COLO829 (cell line): Measurements from ENCODE around the gene NUTM2F.
"Not testable (repeated sequence)": the region's sequence is repeated elsewhere in the genome, so short reads cannot be mapped to it uniquely, and the experiment has no call there.

Experiments used
- DNase-seq: peaks from one replicate; pipeline ENCODE4 v3.0.0; 2012; ENCODE audit warnings: low spot score

The NUTM2F gene, protein sequence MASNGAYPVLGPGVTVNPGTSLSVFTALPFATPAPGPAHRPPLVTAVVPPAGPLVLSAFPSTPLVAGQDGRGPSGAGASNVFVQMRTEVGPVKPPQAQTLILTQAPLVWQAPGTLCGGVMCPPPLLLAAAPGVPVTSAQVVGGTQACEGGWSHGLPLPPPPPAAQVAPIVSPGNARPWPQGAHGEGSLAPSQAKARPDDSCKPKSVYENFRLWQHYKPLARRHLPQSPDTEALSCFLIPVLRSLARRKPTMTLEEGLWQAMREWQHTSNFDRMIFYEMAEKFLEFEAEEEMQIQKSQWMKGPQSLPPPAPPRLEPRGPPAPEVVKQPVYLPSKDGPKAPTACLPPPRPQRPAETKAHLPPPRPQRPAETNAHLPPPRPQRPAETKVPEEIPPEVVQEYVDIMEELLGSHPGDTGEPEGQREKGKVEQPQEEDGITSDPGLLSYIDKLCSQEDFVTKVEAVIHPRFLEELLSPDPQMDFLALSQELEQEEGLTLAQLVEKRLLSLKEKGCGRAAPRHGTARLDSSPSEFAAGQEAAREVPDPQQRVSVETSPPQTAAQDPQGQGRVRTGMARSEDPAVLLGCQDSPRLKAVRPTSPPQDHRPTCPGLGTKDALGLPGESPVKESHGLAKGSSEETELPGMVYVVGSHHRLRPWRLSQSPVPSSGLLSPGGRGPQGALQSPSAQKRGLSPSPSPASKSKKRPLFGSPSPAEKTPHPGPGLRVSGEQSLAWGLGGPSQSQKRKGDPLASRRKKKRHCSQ

DNA sequence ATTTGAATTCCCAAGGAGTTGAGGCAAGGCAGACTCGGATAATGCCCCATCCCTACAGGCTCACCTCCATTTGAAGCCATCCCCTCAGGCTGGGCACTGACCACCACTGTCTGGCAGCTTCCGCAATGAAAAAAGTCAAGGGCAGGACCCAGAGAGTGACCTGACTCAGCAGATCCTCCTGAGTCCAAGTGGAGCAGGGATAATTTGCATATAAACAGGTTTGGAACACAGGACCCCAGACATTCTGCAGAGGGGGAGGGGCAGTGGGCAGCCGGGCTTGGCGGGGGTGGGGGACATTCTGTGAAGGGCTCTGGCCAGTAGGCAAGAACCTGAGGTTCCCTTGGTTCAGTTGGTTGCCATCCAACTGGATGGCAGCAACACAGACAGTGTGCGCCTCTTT, at the start of gene NUTM2F:
Gene NUTM2F (minus strand): TSS at position 101 of the 400 bp plus-strand sequence. CDS start 21 bp downstream, at position 80.
- not testable (repeated sequence) for DNase-seq

DNA sequence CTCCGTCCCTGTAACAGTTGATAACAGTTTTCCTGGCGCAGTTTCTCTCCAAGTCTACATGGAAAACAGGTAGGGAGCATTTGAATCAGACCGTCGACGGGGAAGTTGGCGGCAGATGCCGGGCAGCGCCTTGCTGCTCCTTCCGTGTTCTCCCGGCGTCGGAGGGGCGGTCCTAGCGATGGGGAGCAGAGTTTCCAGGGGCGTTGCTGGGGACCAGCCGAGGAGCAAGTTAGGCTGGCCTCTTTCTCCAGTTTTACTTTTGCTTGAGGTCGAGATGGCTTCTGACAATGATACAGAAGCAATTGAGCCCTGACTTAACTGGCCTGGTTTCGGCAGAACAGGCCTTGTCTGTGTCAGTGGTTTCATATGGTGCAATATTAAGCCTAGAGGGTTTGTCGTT, 46.8 kb upstream of the NUTM2F start:
- DNase-seq: not testable (repeated sequence)

- DNase-seq: peak; percentile 78
These were observed 46.0 kb upstream of the NUTM2F start for GRCh38 chr9:94374176-94375056.

GRCh38 chr9:94373779-94374175, 45.3 kb upstream of the NUTM2F start:
- DNase-seq: not testable (repeated sequence)

DNA sequence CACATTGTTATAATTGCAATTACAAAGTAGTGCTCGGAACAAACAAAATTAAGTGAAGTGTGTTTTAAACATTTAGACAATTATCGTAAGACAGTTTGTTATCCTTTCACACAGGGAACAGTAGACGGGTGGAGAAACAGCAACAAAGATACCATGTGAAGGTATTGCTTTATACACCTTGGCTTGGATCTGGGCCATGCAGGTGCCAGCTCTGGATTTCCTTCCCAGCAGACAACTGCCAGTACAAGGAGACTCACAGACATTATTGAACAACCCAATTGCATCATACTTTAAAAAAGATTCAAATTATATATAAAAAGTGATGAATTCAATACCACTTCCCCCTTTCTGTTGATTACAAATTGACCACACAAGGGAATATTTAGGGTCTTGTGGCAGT, 41.8 kb upstream of the NUTM2F start:
- DNase-seq: not testable (repeated sequence)

DNA sequence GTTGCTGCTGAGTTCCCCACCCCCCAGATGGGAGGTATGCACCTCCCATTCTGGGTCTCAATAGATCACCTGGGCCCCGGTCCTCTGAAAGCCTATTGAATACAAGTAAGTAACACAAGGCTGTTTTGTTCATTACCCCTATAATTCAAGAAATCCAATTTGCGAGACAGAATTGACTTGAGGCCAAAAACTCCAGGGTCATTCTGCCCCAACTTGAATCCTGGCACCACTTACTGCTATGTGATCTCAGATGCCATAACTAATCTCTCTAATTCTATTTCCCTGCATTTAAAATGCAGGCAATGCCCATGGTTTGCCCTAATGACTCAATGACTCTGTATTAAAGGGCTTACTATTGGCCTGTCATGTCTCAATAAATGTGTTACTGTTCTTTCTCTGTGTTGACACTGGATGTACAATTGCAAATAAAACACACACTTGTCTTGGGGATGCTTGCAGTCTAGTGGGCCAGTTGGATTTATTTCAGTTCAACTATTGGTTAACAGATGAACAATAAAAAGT, 35.7 kb upstream of the NUTM2F start:
- not testable (repeated sequence) for DNase-seq

GRCh38 chr9:94357158-94357557, 28.7 kb upstream of the NUTM2F start:
- not testable (repeated sequence) for DNase-seq

GRCh38 chr9:94351901-94352723, 23.7 kb upstream of the NUTM2F start:
- DNase-seq: not testable (repeated sequence)

DNA sequence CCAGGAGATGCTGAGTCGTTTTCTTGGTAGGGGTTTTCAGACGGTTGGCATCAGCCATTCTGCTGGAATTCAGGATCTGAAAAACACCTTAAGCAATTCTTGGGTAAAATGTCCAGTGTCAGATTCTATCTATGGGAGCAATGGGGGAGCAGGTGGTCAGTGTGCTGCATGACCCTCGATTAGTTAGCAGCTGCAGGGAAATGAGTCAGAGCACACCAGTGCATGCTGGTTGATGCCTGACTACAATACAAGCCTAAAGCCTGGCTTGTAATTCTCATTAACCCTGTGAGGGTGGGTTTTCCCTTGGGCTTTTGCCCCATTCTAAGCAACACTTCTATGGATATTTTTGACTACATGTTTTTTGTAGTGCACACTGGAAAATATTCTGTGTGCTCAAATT, 20.3 kb upstream of the NUTM2F start:
- DNase-seq: not testable (repeated sequence)

DNA sequence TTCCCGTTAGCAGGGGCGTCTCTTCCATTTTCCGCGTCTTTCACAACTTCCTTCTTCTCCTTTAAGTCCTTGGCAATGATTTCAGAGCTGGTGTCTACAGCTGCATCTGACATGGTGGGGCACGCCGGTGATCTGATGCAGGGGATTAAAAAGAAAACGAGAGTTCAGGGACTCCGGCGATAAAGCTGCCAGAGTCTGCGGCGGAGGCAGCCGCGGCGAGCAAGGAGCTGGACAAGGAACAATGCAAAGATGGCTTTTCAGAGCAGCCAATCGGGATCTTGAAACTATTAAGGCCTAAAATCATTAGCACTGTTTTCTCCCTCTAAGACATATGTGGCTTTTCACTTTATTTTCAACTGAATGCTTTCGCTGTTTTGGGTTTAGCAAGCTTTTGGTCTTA, 19.0 kb upstream of the NUTM2F start:
- DNase-seq: not testable (repeated sequence)

- DNase-seq: not testable (repeated sequence)
These were observed 13.3 kb upstream of the NUTM2F start for GRCh38 chr9:94341703-94342102.

DNA sequence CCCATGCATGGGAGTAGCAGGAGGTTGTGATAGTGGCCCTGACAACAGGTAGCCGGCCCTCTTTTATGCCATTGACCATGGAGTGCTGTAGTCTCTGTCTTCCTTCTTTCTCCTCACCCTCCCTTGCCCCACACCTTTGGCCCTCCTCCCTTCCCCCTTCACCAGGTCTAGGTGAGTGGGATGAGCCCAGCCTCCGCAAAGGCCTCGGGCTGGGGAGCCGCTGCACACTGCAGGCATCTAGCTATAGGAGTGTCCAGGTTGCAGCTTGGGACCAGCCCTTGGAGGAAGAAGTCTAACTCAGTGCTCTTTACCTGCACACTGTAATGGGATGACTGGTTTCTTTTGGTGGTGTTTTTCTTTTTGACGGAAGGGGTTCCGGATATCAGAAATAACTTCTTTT, 12.3 kb upstream of the NUTM2F start:
- DNase-seq: not testable (repeated sequence)

DNA sequence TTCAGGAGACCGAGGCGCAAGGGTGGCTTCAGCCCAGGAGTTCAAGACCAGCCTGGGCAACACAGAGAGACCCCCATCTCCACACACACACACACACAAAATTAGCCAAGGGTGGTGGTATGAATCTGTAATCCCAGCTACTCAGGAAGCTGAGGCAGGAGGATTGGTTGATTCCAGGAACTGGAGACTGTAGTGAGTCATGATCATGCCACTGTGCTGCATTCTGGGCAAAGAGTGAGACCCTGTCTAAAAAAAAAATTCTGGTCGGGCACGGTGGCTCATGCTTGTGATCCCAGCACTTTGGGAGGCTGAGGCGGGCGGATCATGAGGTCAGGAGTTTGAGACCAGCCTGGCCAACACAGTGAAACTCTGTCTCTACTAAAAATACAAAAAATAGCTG, 11.2 kb upstream of the NUTM2F start:
- DNase-seq: not testable (repeated sequence)

DNA sequence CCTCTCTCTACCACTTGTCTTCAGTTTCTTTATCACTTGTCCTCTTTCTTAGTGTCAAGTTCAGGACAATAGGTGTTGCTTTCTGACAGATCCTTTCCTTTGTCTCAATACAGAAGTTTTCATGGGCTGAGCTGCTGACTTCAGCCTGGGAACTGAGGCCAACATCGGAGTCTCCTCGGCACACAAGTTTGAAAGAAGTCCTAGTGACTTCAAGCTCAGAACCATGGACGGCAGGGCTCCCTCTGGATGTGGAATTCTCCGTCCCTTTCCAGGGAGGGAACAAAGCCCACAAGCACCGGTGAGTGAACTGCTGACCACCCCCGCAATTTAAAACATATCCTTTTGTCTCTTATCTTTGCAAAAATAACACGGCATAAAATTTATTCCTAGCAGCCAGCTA, 10.3 kb upstream of the NUTM2F start:
- DNase-seq: not testable (repeated sequence)

GRCh38 chr9:94336445-94336844, 8.0 kb upstream of the NUTM2F start:
- DNase-seq: not testable (repeated sequence)

DNA sequence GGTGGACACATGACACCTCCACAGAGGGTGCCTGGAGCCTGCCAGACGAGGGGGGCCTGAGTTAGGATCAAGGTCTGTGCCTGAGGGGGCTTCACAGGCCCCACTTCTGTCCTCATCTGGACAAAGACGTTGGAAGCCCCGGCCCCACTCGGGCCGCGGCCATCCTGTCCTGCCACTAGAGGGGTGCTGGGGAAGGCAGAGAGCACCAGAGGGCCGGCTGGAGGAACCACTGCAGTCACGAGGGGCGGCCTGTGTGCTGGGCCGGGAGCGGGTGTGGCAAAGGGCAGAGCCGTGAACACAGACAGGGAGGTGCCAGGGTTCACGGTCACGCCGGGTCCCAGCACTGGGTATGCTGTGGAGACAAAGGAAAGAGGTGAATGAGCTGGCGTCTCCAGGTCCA, 2.9 kb downstream of the NUTM2F start:
- not testable (repeated sequence) for DNase-seq

- DNase-seq: not testable (repeated sequence)
These were observed 5.2 kb downstream of the NUTM2F start for GRCh38 chr9:94323153-94323798.

DNA sequence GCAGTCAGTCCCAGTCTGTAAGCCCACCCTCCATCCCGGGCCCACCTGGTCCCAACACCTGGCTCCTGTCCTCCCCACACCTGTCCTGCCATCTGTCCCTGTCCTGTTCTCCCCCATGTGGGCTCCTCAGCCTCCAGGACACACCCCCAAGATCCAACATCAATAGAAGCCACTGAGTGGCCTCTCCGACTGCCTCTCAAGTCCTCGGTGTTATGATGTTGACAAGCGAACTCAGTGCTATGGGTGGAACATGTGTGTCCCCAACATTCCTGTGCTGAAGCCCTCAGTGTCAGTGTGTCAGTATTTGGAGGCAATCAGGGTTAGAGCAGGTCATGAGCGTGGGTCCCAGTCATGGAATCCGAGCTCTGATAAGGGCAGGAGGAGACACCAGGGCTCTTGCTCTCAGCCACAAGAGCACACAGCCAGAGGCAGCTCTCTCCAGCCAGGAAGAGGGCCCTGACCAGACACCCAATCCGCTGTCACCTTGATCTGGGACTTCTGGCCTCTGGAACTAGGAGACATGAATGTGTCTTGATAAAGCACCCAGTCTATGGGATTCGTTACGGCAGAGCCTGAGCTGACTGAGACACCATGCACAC, 6.0 kb downstream of the NUTM2F start:
- DNase-seq: not testable (repeated sequence)

GRCh38 chr9:94317949-94318657, 10.3 kb downstream of the NUTM2F start:
- not testable (repeated sequence) for DNase-seq
